SK-N-SH (cell line): Measurements from ENCODE around the gene ILF3. TPM values are rescaled to one million over a fixed set of nuclear protein-coding genes. Genes with fewer than 3 reads are reported as not detected.

Experiments
- CTCF ChIA-PET: fragments of 300-600, 350-600 bp; formaldehyde crosslinking; extraction: SDS; loops from one replicate; lab custom pipeline; 2021; lab: Yijun Ruan, JAX
- POLR2A ChIA-PET: fragments of 350-600 bp; sonication (Branson Sonifier 250); formaldehyde crosslinking; extraction: SDS; loops from one replicate; lab custom pipeline; 2020; ENCODE audit warnings: antibody characterized with exemption, inconsistent platforms; lab: Yijun Ruan, JAX
- DNase-seq: peaks from one replicate; pipeline ENCODE4 v3.0.0; 2012
- H2AFZ ChIP-seq: fragments of 200-600 bp; sonication (generic); 2 replicates; pipeline ENCODE4 v1.8.1; 2016; ENCODE audit warnings: antibody characterized with exemption, mild to moderate bottlenecking, low read depth
- H3F3A ChIP-seq: fragments of 200-600 bp; sonication (generic); replicated peaks from 2 replicates; pipeline ENCODE3; 2016; ENCODE audit warnings: antibody characterized with exemption, mild to moderate bottlenecking; ENCODE audit not compliant: insufficient read depth
- H3K27ac ChIP-seq, 2 experiments: fragments of 200-500 bp in 1 of 2; fragments of 200-600 bp in 1 of 2; sonication (Bioruptor generic) in 1 of 2; sonication (generic), shearing (Covaris generic) in 1 of 2; 2 replicates each; pipeline versions ENCODE4 v1.5.1 to v1.6.1; 2014 to 2016; ENCODE audit warnings: low read depth in 2 of 2, inconsistent platforms in 1 of 2, low read length in 1 of 2, mild to moderate bottlenecking in 1 of 2, mixed read lengths in 1 of 2
- H3K27me3 ChIP-seq: fragments of 200-600 bp; sonication (generic), shearing (Covaris generic); 2 replicates; pipeline ENCODE4 v1.6.1; 2016; ENCODE audit warnings: mixed run types; ENCODE audit not compliant: insufficient read depth
- H3K36me3 ChIP-seq, 2 experiments: fragments of 200-500 bp in 1 of 2; fragments of 200-600 bp in 1 of 2; sonication (Bioruptor generic) in 1 of 2; sonication (generic) in 1 of 2; replicated peaks in 1 of 2; 2 replicates each; pipeline versions ENCODE3 to v1.5.1; 2014 to 2016; ENCODE audit warnings: low read length in 1 of 2, mild to moderate bottlenecking in 1 of 2; ENCODE audit not compliant: insufficient read depth in 2 of 2, control insufficient read depth in 1 of 2
- H3K4me1 ChIP-seq, 2 experiments: fragments of 200-500 bp in 1 of 2; fragments of 200-600 bp in 1 of 2; sonication (Bioruptor generic) in 1 of 2; sonication (generic), shearing (Covaris generic) in 1 of 2; 2 replicates each; pipeline versions ENCODE4 v1.5.1 to v1.6.1; 2014 to 2016; ENCODE audit warnings: low read depth in 1 of 2, low read length in 1 of 2, mixed run types in 1 of 2; ENCODE audit not compliant: insufficient read depth in 2 of 2, control insufficient read depth in 1 of 2
- H3K4me2 ChIP-seq: fragments of 200-600 bp; sonication (generic), shearing (Covaris generic); 2 replicates; pipeline ENCODE4 v1.6.1; 2017; ENCODE audit warnings: mixed run types
- H3K4me3 ChIP-seq, 2 experiments: fragments of 200-500 bp in 1 of 2; fragments of 200-600 bp in 1 of 2; sonication (Bioruptor generic) in 1 of 2; sonication (generic), shearing (Covaris generic) in 1 of 2; 2 replicates each; pipeline versions ENCODE4 v1.5.1 to v1.8.1; 2014 to 2016; ENCODE audit warnings: low read depth in 2 of 2, inconsistent platforms in 1 of 2, low read length in 1 of 2, mild to moderate bottlenecking in 1 of 2, mixed read lengths in 1 of 2, moderate library complexity in 1 of 2
- H3K79me2 ChIP-seq: fragments of 200-600 bp; sonication (generic); 2 replicates; pipeline ENCODE4 v1.8.1; 2017; ENCODE audit warnings: mild to moderate bottlenecking; ENCODE audit not compliant: insufficient read depth
- H3K9ac ChIP-seq: fragments of 200-600 bp; sonication (generic); 2 replicates; pipeline ENCODE4 v1.6.1; 2017; ENCODE audit warnings: mixed run types
- H3K9me2 ChIP-seq: fragments of 200-600 bp; sonication (generic); 2 replicates; pipeline ENCODE4 v1.6.1; 2017; ENCODE audit warnings: mixed run types
- H3K9me3 ChIP-seq: fragments of 200-600 bp; sonication (generic); 2 replicates; pipeline ENCODE4 v1.6.1; 2017; ENCODE audit warnings: mixed run types, mild to moderate bottlenecking, moderate library complexity
- H4K20me1 ChIP-seq: fragments of 200-600 bp; sonication (generic); 2 replicates; pipeline ENCODE4 v1.6.1; 2017; ENCODE audit warnings: mild to moderate bottlenecking, mixed run types; ENCODE audit not compliant: insufficient read depth
- FOXJ3 ChIP-seq: sonication (generic); formaldehyde crosslinking; IDR thresholded peaks from 2 replicates; pipeline ENCODE4 v1.5.1; 2020; ENCODE audit warnings: mild to moderate bottlenecking, missing genetic modification reagents
- MEF2A ChIP-seq: IDR thresholded peaks from 2 replicates; pipeline ENCODE4 v1.4.0; 2012; ENCODE audit warnings: low read depth, borderline replicate concordance
- MXI1 ChIP-seq: IDR thresholded peaks from 2 replicates; pipeline ENCODE4 v1.6.1; 2012; ENCODE audit warnings: mild to moderate bottlenecking, low read depth, low read length, improper control_type of control experiment
- POLR2AphosphoS5 ChIP-seq: IDR thresholded peaks from 2 replicates; pipeline ENCODE4 v1.6.1; 2012; ENCODE audit warnings: low read depth, low read length
- RFX5 ChIP-seq: IDR thresholded peaks from 2 replicates; pipeline ENCODE4 v1.6.1; 2012; ENCODE audit warnings: mild to moderate bottlenecking, improper control_type of control experiment, low read length
- RXRA ChIP-seq: IDR thresholded peaks from 2 replicates; pipeline ENCODE4 v1.4.0; 2012; ENCODE audit warnings: low read depth, mild to moderate bottlenecking, borderline replicate concordance
- SIN3A ChIP-seq: IDR thresholded peaks from 2 replicates; pipeline ENCODE4 v1.6.1; 2012; ENCODE audit warnings: low read depth, mild to moderate bottlenecking, low read length, moderate library complexity, borderline replicate concordance
- SMC3 ChIP-seq: IDR thresholded peaks from 2 replicates; pipeline ENCODE4 v1.6.1; 2012; ENCODE audit warnings: low read depth, low read length, improper control_type of control experiment
- YY1 ChIP-seq: IDR thresholded peaks from 2 replicates; pipeline ENCODE4 v1.4.0; 2012; ENCODE audit warnings: low read depth, mild to moderate bottlenecking
- WGBS: methylation state at CpG from one replicate; pipeline ENCODE4 v1.1.6; 2017; ENCODE audit warnings: low lambda C conversion rate; 5-methylcytosine and 5-hydroxymethylcytosine counted together
- polyA plus RNA-seq, 3 experiments: library from polyadenylated mRNA; depleted of rRNA; stranded (reverse); fragments of >200 nt; gene quantifications; 2 replicates each; pipeline ENCODE4 v1.2.3, GENCODE V29; 2012
- TF ChIP-seq, protein P1 (sequence below): fragments of 200-600 bp; sonication (generic); IDR thresholded peaks from 2 replicates; pipeline ENCODE4 v1.6.1; 2017; ENCODE audit warnings: antibody characterized with exemption, mild to moderate bottlenecking, moderate library complexity
- TF ChIP-seq, protein P2 (sequence below): IDR thresholded peaks from 2 replicates; pipeline ENCODE4 v1.4.0; 2012; ENCODE audit warnings: low read depth, borderline replicate concordance
- TF ChIP-seq, protein P3 (sequence below): IDR thresholded peaks from 2 replicates; pipeline ENCODE4 v1.4.0; 2012; ENCODE audit warnings: low read depth
- TF ChIP-seq, protein P4 (sequence below): IDR thresholded peaks from 2 replicates; pipeline ENCODE4 v1.6.1; 2012; ENCODE audit warnings: mild to moderate bottlenecking, low read depth, low read length, moderate library complexity

Gene ILF3
- polyA plus RNA-seq, 1 of the 3 experiments (the other 2 are of a cell fraction): 229 TPM

DNA sequence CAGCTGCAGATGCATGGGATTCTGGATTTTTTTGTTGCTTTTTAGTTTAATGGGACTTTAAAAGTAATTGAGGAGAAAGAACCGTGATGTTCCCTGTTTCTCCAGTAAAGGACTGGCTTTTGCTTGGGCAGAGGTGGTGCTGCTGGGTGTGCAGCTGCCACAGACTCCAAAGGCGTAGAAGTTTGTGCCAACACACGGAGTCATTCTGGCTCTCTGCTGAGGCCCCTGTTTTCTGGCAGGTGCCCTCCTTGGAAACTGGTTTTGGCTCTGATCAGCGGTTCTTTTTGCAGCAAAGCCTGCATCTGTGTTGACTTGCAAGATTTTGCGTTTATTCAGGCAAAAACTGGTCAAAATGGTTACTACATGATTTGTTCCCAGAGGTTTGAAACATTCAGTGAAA, 31.1 kb downstream of the ILF3 start:
- Histone ChIP-seq H3K79me2 (peaks cover 35% of the 10 kb centered on the region), H3K9me2 (no peaks in the 10 kb centered on the region), H2AFZ (no peak overlapping the region), H3K27me3 (no peaks in the 10 kb centered on the region), H3K4me1 (no peaks in the 10 kb centered on the region), H3K9ac (no peak overlapping the region), H3K36me3 (peaks cover 76 to 99% of the 10 kb centered on the region in 2 experiments), H3K4me3 (no peak overlapping the region), H3K4me2 (no peak overlapping the region), H3K27ac (no peak overlapping the region), H4K20me1 (peaks cover 80% of the 10 kb centered on the region), H3K9me3 (no peaks in the 10 kb centered on the region), H3F3A (peaks cover 6% of the 10 kb centered on the region)
- no peak for DNase-seq
- ChIA-PET CTCF (interaction anchor here (2.6 kb wide), 1 partner anchor 15 kb away, joined by 8 read pairs; no protein-coding TSS in a partner anchor), POLR2A (no interaction called here)
- 99% methylated on average over 5 of the region's 5 CpGs for WGBS
- TF ChIP-seq YY1 (no peak), FOXJ3 (CRISPR knock-in tag) (no peak), RFX5 (no peak), RXRA (no peak), POLR2AphosphoS5 (no peak), MXI1 (no peak), MEF2A (no peak), SMC3 (no peak), SIN3A (no peak)
- TF ChIP-seq, protein P1, sequence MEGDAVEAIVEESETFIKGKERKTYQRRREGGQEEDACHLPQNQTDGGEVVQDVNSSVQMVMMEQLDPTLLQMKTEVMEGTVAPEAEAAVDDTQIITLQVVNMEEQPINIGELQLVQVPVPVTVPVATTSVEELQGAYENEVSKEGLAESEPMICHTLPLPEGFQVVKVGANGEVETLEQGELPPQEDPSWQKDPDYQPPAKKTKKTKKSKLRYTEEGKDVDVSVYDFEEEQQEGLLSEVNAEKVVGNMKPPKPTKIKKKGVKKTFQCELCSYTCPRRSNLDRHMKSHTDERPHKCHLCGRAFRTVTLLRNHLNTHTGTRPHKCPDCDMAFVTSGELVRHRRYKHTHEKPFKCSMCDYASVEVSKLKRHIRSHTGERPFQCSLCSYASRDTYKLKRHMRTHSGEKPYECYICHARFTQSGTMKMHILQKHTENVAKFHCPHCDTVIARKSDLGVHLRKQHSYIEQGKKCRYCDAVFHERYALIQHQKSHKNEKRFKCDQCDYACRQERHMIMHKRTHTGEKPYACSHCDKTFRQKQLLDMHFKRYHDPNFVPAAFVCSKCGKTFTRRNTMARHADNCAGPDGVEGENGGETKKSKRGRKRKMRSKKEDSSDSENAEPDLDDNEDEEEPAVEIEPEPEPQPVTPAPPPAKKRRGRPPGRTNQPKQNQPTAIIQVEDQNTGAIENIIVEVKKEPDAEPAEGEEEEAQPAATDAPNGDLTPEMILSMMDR: no peak
- TF ChIP-seq, protein P2, sequence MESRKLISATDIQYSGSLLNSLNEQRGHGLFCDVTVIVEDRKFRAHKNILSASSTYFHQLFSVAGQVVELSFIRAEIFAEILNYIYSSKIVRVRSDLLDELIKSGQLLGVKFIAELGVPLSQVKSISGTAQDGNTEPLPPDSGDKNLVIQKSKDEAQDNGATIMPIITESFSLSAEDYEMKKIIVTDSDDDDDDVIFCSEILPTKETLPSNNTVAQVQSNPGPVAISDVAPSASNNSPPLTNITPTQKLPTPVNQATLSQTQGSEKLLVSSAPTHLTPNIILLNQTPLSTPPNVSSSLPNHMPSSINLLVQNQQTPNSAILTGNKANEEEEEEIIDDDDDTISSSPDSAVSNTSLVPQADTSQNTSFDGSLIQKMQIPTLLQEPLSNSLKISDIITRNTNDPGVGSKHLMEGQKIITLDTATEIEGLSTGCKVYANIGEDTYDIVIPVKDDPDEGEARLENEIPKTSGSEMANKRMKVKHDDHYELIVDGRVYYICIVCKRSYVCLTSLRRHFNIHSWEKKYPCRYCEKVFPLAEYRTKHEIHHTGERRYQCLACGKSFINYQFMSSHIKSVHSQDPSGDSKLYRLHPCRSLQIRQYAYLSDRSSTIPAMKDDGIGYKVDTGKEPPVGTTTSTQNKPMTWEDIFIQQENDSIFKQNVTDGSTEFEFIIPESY: no peak
- TF ChIP-seq, protein P3, sequence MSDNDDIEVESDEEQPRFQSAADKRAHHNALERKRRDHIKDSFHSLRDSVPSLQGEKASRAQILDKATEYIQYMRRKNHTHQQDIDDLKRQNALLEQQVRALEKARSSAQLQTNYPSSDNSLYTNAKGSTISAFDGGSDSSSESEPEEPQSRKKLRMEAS: no peak
- TF ChIP-seq, protein P4, sequence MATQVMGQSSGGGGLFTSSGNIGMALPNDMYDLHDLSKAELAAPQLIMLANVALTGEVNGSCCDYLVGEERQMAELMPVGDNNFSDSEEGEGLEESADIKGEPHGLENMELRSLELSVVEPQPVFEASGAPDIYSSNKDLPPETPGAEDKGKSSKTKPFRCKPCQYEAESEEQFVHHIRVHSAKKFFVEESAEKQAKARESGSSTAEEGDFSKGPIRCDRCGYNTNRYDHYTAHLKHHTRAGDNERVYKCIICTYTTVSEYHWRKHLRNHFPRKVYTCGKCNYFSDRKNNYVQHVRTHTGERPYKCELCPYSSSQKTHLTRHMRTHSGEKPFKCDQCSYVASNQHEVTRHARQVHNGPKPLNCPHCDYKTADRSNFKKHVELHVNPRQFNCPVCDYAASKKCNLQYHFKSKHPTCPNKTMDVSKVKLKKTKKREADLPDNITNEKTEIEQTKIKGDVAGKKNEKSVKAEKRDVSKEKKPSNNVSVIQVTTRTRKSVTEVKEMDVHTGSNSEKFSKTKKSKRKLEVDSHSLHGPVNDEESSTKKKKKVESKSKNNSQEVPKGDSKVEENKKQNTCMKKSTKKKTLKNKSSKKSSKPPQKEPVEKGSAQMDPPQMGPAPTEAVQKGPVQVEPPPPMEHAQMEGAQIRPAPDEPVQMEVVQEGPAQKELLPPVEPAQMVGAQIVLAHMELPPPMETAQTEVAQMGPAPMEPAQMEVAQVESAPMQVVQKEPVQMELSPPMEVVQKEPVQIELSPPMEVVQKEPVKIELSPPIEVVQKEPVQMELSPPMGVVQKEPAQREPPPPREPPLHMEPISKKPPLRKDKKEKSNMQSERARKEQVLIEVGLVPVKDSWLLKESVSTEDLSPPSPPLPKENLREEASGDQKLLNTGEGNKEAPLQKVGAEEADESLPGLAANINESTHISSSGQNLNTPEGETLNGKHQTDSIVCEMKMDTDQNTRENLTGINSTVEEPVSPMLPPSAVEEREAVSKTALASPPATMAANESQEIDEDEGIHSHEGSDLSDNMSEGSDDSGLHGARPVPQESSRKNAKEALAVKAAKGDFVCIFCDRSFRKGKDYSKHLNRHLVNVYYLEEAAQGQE: no peak
